NCI-H2227 (cell line): ENCODE results near the gene ERC2.

Source experiments
- DNase-seq: peaks from one replicate; lab custom pipeline; 2025; ENCODE audit not compliant: unreplicated experiment; lab: John Stamatoyannopoulos, UW

Gene ERC2

GRCh38 chr3:55488398-55489055 lies 979.7 kb downstream of the ERC2 start:
- DNase-seq = peak; percentile 22

DNA sequence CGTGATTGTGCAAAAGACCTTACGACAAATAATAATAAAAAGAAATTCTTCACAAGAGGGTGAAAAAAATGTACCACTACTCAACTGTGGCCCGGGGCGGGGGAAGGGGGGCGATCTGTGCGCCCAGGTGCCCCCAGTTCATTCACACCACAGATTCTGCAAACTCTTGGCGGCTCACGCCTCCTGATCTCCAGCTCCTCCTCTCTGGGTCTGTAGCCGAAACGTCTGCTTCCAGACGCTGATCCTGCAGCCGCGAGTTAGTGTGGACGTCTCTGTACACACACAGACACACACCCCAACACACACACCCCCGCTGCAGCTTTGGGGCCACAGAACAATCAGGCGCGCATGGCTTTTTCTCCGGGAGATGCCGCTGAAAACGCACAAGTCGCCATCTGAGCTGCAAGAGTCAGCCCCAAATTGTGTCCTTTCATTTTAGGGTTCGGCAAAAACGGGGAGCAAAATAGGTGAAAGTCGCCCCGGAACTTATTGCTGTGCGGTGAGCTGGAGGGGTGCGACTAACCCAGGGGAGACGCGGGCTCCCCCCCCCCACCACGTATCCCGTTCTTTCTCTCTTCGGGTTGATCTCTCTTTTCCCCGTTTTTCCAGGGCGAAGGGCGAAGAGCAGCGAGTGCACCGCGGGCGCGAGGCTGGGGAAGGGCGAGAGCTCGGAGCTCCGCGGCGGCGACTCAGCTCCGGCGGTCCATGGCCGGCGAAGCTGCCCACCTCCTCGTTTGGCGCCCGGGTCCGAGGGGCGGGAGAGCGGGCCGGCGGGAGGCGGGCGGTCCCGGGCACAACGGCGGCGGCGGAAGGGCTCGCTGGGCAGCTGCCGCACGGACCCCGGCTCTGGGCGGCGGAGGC lies 980.7 kb downstream of the ERC2 start:
- peak; percentile 54 for DNase-seq

DNA sequence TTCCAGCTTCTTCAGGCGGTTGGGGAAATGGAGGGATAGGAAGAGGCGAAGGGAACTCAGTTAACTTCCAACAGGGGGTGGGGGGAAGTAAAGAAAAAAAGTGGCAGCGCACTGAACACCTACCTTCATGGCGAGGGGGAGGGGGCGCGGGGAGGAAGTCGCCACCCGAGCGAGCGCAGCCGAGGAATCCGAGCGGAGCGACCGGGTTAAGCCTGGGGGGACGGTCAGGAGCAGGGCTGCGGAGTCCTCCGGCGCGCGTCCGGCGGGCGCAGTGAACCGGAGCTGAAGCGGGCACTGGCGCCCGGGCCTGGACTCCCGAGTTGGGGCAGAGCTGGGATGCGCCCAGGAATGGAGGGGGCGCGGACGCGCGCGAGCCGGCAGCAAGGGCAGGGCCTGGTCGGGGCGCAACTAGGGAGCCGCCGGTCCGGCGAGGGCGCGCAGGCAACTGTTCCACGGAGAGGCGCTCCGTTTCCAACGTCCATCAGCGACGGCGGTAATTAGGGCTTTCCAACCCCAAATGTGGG lies 981.3 kb downstream of the ERC2 start, which contains the start of gene WNT5A:
WNT5A (minus strand) TSS at position 450 of the 524 bp plus-strand sequence; CDS start at position 129, 321 bp downstream.
- peak; percentile 54 for DNase-seq

DNA sequence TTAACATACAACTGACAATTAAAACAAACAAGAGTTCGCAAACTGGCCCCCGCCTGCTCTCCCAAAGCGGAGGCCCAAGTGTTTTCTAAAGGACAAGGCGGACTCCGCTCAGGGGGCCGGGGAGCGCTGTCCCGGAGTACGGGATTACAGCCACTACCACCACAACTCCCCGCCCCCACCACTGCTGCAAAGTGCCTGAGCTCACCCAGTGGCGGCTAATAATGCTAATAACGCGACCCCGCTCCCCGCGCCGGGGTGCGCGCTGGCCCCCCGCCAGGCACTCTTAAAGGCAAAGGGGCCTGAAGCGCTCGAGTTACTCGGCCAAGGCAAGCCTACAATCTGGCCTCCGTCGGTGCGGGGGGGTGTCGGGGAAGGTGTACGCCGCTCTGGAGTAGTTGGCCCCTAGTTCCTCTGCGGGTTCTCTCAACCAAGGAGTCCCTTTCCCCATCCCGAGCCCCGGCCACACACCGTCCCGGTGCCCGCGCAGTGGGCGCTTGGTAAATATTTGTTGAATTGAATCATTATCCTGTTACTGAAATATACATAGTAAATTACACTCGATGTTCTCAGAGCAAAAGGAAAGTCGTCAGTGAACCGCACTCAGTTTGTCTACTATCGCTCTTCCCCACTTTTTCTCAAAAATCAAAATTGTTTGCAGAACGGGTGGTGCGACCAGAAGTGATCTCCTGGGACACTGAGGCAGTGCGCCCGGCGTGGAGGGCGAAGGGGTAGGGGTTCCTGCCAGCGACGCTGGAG lies 982.0 kb downstream of the ERC2 start:
- DNase-seq = peak; percentile 29

- peak; percentile 83 for DNase-seq
These were observed 983.2 kb downstream of the ERC2 start for GRCh38 chr3:55484801-55485791.

GRCh38 chr3:55484191-55484689 lies 984.0 kb downstream of the ERC2 start:
- DNase-seq = no peak

- no peak for DNase-seq
These were observed 984.8 kb downstream of the ERC2 start for GRCh38 chr3:55483196-55484095.

DNA sequence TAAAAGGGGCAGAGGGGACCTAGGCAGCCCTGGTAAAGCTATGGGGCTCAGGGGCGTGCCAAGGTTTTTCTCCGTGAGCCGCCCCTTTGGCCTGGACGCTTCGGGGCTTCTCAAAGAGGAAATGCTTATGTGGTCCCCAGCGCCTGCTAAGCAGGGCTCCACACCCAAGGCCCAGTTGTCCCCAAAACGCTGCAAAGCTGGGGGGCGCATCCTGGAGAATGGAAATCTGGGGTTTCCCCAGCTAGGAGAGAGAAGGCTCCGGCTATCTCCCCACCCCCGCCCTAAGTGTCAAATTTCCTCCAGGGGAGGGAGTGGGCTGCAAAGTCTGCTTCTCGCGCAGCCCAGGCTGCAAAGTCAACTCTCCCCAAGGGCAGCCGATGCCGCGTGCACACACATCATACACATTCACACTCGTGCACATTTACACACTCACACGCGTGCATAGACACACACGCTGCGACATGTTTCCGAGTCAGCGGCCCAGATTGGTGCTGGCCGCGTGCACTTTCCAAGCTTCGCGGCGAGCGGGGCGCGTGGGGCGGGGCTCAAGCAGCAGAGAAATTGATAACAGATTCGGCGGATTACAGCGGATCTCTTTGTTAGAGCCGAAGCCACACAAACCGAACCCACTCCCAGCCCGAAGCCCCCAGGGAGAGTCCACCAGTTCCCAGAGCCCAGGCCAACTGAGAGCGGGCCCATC lies 985.6 kb downstream of the ERC2 start:
- DNase-seq = no peak

DNA sequence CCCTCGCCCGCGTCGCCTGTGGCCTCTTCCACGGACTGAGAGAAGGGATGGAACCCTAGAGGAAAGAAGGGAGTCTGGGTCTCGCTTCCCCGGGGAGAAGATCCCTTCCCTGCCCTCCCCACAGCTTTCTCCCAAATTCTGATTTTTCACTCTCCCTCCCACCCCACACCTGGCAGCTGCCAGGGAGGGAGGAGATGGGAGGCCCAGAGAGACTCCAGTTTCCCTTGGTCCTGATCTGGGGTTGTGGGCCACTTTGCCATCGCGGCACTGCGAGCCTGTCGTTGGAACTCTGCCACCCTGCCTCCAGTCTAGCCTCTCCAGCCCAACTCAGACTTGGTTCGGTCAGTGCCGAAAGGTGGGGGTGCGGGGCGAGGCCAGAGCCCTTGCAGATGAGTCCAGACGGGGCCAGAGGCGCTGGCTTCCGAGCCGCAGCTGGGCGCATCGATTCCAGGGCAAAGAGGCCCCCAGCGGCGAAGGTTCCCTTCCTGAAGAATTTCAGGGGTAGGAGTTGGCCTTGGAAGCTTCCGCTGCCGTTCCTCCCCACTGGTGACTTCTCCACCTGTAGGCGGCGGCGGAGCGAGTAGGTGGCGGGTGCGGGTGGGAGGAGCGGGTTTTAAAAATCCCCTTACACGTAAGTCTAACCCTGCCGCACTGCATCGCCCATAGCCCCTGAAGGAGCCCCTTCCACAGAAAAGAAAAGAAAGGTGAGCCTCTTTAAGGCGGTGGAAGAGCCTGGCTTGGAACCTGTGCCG lies 986.3 kb downstream of the ERC2 start:
- no peak for DNase-seq

GRCh38 chr3:55480911-55481743 lies 987.1 kb downstream of the ERC2 start:
- no peak for DNase-seq

DNA sequence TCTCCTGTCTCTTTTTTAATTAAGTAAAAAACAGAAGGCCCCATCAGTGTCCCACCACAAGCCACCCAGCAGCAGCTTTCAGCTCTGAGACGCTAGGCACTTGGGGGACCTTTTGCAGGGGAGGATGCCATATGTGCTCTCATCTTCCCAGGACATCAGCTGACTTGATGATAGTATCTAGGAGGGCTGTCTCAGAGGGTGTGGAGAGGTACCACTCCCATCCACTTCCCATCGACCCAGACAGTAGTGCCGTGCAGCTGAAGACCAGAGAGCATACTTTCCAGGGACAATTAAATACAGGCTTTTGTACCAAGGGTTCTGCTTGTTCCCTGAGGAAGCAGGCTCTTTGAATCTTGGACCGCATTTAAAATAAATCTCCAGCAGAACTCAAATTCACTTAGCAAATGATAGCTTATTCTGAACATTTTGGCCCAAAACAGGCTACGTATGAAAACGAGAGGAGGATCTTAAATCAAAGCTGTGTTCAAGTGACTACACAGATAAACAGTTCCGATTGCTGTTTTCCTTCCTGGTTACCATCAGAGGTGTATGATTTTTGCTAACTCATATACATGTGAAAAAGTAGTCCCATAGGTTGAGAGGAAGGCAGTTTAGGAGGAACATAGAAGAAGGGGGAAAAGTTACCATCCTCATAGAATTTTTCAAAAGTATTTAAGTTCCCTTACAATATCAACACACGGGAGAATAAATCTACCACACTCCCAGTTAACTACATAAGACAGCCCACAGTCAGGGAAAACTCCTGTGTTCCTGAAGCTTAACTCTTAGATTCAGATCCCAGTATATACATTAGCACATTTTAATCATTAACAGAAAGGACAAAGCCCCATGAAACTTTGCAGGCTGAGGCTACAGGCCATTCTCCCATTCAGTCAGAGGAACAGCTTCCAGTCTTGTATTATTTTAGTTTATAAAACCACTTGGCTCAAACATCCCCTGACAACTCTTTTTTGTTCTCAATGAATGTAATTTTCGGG lies 990.7 kb downstream of the ERC2 start:
- no peak for DNase-seq

DNA sequence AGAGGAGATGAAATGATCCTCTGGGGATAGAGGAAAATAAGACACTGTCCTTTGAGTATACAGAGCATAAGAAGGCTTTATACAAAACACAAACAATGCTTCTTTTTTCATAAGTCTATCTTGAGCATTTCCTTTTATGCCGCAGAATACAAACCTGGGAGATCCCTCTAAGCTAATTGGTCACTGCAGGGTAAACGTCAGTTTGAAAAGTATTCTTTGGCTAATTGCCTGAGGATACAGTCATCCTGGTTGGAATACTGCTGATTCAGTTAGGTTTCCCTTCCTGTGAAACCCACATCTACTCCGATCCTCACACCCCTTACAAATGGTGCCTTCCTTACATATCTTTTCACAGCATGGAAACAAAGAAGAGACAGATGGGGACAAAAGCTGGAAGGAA lies 991.8 kb downstream of the ERC2 start:
- no peak for DNase-seq

DNA sequence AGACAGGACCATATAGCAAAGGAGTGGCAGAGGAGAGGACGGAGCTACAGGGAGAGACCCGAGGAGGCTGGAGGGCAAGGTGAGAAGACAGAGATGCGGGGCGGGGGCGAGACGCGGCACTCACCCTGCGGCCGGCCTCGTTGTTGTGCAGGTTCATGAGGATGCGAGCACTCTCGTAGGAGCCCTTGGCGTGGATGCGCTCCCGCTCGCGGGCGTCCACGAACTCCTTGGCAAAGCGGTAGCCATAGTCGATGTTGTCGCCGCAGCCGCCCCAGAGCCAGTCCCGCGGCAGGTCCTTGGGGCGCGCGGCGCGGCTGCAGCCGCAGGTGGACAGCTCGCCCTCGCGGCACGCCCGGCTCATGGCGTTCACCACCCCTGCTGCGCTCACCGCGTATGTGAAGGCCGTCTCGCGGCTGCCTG lies 994.0 kb downstream of the ERC2 start:
- DNase-seq = no peak

DNA sequence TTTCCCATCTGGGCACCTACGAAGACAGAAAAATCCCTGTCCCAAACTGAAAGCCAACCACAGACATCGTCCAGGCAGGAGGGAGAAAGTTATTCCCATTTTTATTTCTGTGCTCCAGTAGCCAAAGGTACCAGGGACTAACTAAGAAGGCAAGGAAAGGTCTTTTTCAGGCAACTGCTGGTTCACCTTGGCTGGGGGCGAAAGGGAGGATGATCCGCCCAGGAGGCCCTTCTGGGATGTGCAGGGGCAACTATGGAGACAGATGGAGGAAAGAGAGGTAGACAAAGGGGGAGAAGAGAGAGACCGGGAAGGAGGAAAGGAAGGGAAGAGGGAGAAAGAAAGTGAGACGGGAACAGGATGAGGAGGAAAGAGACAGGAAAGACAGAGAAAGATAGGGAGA lies 994.5 kb downstream of the ERC2 start:
- no peak for DNase-seq

- no peak for DNase-seq
These were observed 996.6 kb downstream of the ERC2 start for GRCh38 chr3:55471522-55472280.
